Pancreas (tissue), 10 donors: ENCODE results near the gene NUDT3. TPM values are rescaled to one million over a fixed set of nuclear protein-coding genes. Genes with fewer than 3 reads are reported as not detected.

Experiments
- ATAC-seq, 4 donors: fragments of 200-7000 bp; cut with Tn5 transposase; one replicate each; pipeline versions ENCODE4 v1.8.0 to v1.9.1; 2020; ENCODE audit warnings: mild to moderate bottlenecking in 4 of 4, moderate library complexity in 4 of 4
- DNase-seq, 6 donors: peaks; one replicate each; pipeline ENCODE4 v3.0.0-alpha.2; 2020
- FAIRE-seq: peaks from 2 replicates; lab custom pipeline; 2012; peaks lifted over from hg19 to GRCh38; lab: Jason Lieb, UNC
- H3K27ac ChIP-seq, 4 donors: fragments of 200-600 bp; sonication (generic); 1 replicate in 3 of 4; 2 replicates in 1 of 4; pipeline versions ENCODE4 v1.5.0 to v1.8.0; 2020
- H3K27me3 ChIP-seq, 4 donors: fragments of 200-600 bp; one replicate each; pipeline ENCODE4 v1.8.0; 2021
- H3K36me3 ChIP-seq, 3 donors: fragments of 200-600 bp; sonication (generic) in 1 of 3; one replicate each; pipeline versions ENCODE4 v1.5.0 to v1.8.0; 2020 to 2021
- H3K4me1 ChIP-seq, 3 donors: fragments of 200-600 bp; one replicate each; pipeline ENCODE4 v1.8.0; 2021
- H3K4me3 ChIP-seq, 4 donors: fragments of 200-600 bp; sonication (generic) in 2 of 4; one replicate each; pipeline versions ENCODE4 v1.5.0 to v1.8.0; 2020 to 2021
- H3K9me3 ChIP-seq, 4 donors: fragments of 200-600 bp; one replicate each; pipeline ENCODE4 v1.8.0; 2021
- WGBS, 2 donors: extraction: QIAGEN DNeasy Blood & Tissue Kit; methylation state at CpG; one replicate each; pipeline ENCODE4 v1.1.7; 2013; 5-methylcytosine and 5-hydroxymethylcytosine counted together
- intact Hi-C, 3 donors: fragments of 100-400 bp; cut with DNase I; formaldehyde crosslinking; loops; one replicate each; pipeline versions ENCODE4 v1.11.1 to v1.14.2; 2022
- polyA plus RNA-seq, 2 donors: library from polyadenylated mRNA; stranded (reverse); fragments of 200-250 nt; gene quantifications; one replicate each; pipeline ENCODE4 v1.2.3, GENCODE V29; 2013
- total RNA-seq, 6 donors: library from RNA; stranded (reverse); fragmentation: NEBNext Ultra II Directional in 4 of 6; extraction: Animal tissue kit (Norgen Biotek cat#: 25700) in 4 of 6; gene quantifications; one replicate each; pipeline versions ENCODE4 v1.2.1 to v1.2.4, GENCODE V29; 2021 to 2023
- TF ChIP-seq, protein P1 (sequence below), 4 donors: fragments of 200-600 bp; sonication (generic) in 3 of 4; IDR thresholded peaks; one replicate each; pipeline versions ENCODE4 v1.5.0 to v1.8.0; 2021; ENCODE audit warnings: antibody characterized with exemption in 4 of 4
- donor health status: healthy with polysubstance abuse.
- donor health status: DM: no; HTN: no; CAD: no; lungs with moderate emphysema.
- donor health status: DM: no; HTN: no; CAD: no.
- donor health status: control.
- donor health status: control.
- donor health status: Bipolar disorder and iron deficiency.
- donor health status: DM: yes; HTN: yes; CAD: no.
- donor health status: DM: no; HTN: no; CAD: no.
- donor health status: DM: no; HTN: no; CAD: no.
- donor health status: DM: yes; HTN: yes; CAD: no.

NUDT3 gene
- total and polyA plus RNA-seq, 8 donors, result 7.1 to 20.7 (median 14.0) TPM

- no peak for ATAC-seq
- Histone ChIP-seq H3K27ac (no peak overlapping the region), H3K4me1 (peaks cover 6 to 16% (median 12%) of the 10 kb centered on the region in 3 donors), H3K4me3 (no peak overlapping the region), H3K9me3 (no peaks in the 10 kb centered on the region), H3K27me3 (no peaks in the 10 kb centered on the region), H3K36me3 (no peaks in the 10 kb centered on the region)
- no peak for FAIRE-seq
- WGBS, 2 donors, result 95 to 97% methylated on average over 4 of the region's 4 CpGs
- intact Hi-C loops, result no loop called here
- no peak for DNase-seq
- TF ChIP-seq, protein P1, sequence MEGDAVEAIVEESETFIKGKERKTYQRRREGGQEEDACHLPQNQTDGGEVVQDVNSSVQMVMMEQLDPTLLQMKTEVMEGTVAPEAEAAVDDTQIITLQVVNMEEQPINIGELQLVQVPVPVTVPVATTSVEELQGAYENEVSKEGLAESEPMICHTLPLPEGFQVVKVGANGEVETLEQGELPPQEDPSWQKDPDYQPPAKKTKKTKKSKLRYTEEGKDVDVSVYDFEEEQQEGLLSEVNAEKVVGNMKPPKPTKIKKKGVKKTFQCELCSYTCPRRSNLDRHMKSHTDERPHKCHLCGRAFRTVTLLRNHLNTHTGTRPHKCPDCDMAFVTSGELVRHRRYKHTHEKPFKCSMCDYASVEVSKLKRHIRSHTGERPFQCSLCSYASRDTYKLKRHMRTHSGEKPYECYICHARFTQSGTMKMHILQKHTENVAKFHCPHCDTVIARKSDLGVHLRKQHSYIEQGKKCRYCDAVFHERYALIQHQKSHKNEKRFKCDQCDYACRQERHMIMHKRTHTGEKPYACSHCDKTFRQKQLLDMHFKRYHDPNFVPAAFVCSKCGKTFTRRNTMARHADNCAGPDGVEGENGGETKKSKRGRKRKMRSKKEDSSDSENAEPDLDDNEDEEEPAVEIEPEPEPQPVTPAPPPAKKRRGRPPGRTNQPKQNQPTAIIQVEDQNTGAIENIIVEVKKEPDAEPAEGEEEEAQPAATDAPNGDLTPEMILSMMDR (IDR thresholded peaks at IDR 0.05), result no peak
Measured at GRCh38 chr6:34349211-34349610, 43.3 kb downstream of the NUDT3 start.

- WGBS, 2 donors, result 40 to 54% methylated on average over 1 of the region's 1 CpG
- TF ChIP-seq, protein P1 (IDR thresholded peaks at IDR 0.05), result no peak
- ATAC-seq (peak in 3 of 4 donors; percentile 19 to 33 (median 19)), FAIRE-seq (no peak), DNase-seq (no peak)
- no peaks in the 10 kb centered on the region for H3K9me3 ChIP-seq
- intact Hi-C loops, result no loop called here
- H3K27me3 ChIP-seq, result no peaks in the 10 kb centered on the region
- H3K4me3 ChIP-seq, result no peak overlapping the region
- H3K36me3 ChIP-seq, result no peaks in the 10 kb centered on the region
- H3K4me1 ChIP-seq, result peaks cover 6 to 13% (median 12%) of the 10 kb centered on the region in 3 donors
- H3K27ac ChIP-seq, result no peak overlapping the region
Measured at GRCh38 chr6:34347303-34347702, 45.2 kb downstream of the NUDT3 start.

GRCh38 chr6:34346175-34347119, 46.0 kb downstream of the NUDT3 start:
- TF ChIP-seq, protein P1 (IDR thresholded peaks at IDR 0.05), result no peak
- Histone ChIP-seq H3K4me1 (peaks cover 6 to 13% (median 12%) of the 10 kb centered on the region in 3 donors), H3K9me3 (no peaks in the 10 kb centered on the region), H3K4me3 (no peak overlapping the region), H3K36me3 (no peaks in the 10 kb centered on the region), H3K27me3 (no peaks in the 10 kb centered on the region), H3K27ac (peak overlapping the region in 1 of 4 donors; percentile 6)
- peak in 2 of 4 donors; percentile 53 to 62 for ATAC-seq
- DNase-seq, result no peak
- 69 to 72% methylated on average over 9 of the region's 9 CpGs for WGBS, 2 donors
- FAIRE-seq, result no peak
- intact Hi-C loops, result no loop called here

DNA sequence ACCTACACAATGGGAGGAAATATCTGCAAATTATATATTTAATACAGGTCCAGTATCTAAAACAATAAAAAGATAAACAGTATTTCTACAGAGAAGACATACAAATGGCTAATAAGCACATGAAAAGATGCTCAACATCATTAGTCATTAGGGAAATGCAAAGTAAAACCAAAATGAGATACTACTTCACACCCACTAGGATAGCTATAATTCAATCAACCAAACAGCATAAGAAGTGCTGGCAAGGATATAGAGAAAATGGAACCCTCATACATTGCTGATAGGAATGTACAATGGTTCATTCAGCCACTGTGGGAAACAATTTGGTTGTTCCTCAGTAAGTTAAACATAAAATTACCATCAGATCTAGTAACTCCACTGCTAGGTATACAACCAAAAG, 48.7 kb downstream of the NUDT3 start:
- DNase-seq (no peak), ATAC-seq (no peak), FAIRE-seq (no peak)
- intact Hi-C loops, result no loop called here
- peaks cover 5 to 10% (median 5%) of the 10 kb centered on the region in 3 donors for H3K4me1 ChIP-seq
- H3K27ac ChIP-seq, result no peak overlapping the region
- H3K27me3 ChIP-seq, result no peaks in the 10 kb centered on the region
- H3K9me3 ChIP-seq, result no peaks in the 10 kb centered on the region
- TF ChIP-seq, protein P1 (IDR thresholded peaks at IDR 0.05), result no peak
- H3K4me3 ChIP-seq, result no peak overlapping the region
- H3K36me3 ChIP-seq, result no peaks in the 10 kb centered on the region

- TF ChIP-seq, protein P1 (IDR thresholded peaks at IDR 0.05), result no peak
- Histone ChIP-seq H3K9me3 (no peaks in the 10 kb centered on the region), H3K4me1 (peaks cover 2 to 10% (median 5%) of the 10 kb centered on the region in 3 donors), H3K27me3 (no peaks in the 10 kb centered on the region), H3K4me3 (no peak overlapping the region), H3K36me3 (no peaks in the 10 kb centered on the region), H3K27ac (no peak overlapping the region)
- intact Hi-C loops, result no loop called here
- FAIRE-seq (no peak), ATAC-seq (no peak), DNase-seq (no peak)
Measured at GRCh38 chr6:34342247-34342646, 50.2 kb downstream of the NUDT3 start.
